Mucosa of rectum (tissue), 2 donors: ENCODE measurements around the gene DDX3X.

ENCODE experiments used
- H3K27ac ChIP-seq, 2 donors: one replicate each; pipeline ENCODE4 v1.7.0; 2013; ENCODE audit warnings: inconsistent platforms in 2 of 2, low read depth in 2 of 2, low read length in 2 of 2
- H3K27me3 ChIP-seq, 2 donors: one replicate each; pipeline ENCODE4 v1.7.0; 2013; ENCODE audit warnings: low read length in 2 of 2; ENCODE audit not compliant: control insufficient read depth in 2 of 2, insufficient read depth in 2 of 2
- H3K36me3 ChIP-seq, 2 donors: one replicate each; pipeline ENCODE4 v1.7.0; 2013; ENCODE audit warnings: low read length in 2 of 2; ENCODE audit not compliant: control insufficient read depth in 2 of 2, insufficient read depth in 2 of 2
- H3K4me1 ChIP-seq, 2 donors: one replicate each; pipeline ENCODE4 v1.7.0; 2013; ENCODE audit warnings: low read length in 2 of 2, mild to moderate bottlenecking in 1 of 2; ENCODE audit not compliant: control insufficient read depth in 2 of 2, insufficient read depth in 2 of 2
- H3K4me3 ChIP-seq, 2 donors: one replicate each; pipeline ENCODE4 v1.7.0; 2013; ENCODE audit warnings: low read length in 2 of 2
- H3K9ac ChIP-seq, 2 donors: one replicate each; pipeline ENCODE4 v1.7.0; 2013; ENCODE audit warnings: low read length in 2 of 2, low read depth in 1 of 2, mild to moderate bottlenecking in 1 of 2
- H3K9me3 ChIP-seq, 2 donors: one replicate each; pipeline ENCODE4 v1.7.0; 2013; ENCODE audit warnings: low read length in 2 of 2; ENCODE audit not compliant: control insufficient read depth in 2 of 2
- donor health status: healthy.
- donor health status: Normal muscosa, but diverticular disease.

The DDX3X gene

DNA sequence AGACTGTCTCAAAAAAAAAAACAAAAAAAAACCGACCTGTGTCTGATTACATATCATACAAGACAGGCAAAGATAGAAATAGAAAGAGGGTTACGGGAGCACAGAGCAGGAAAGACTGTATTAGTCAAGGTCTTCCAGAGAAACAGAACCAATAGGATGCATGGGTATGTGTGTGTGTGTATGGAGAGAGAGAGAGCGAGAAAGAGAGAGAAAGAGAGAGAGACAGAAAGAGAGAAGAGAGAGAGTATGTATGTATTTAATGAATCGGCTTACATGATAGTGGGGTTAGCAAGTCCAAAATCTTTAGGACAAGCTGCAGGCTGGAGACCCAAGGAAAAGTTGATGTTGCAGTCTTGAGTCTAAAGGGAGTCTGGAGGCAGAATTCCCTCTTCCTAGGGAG, 7.5 kb upstream of the DDX3X start:
- no peaks in the 10 kb centered on the region for H3K9me3 ChIP-seq
- no peak overlapping the region for H3K9ac ChIP-seq
- no peak overlapping the region for H3K27ac ChIP-seq
- H3K36me3 ChIP-seq = no peaks in the 10 kb centered on the region
- H3K27me3 ChIP-seq = peaks cover 0 to 5% of the 10 kb centered on the region in 2 donors
- no peak overlapping the region for H3K4me3 ChIP-seq
- peaks cover 0 to 4% of the 10 kb centered on the region in 2 donors for H3K4me1 ChIP-seq

DNA sequence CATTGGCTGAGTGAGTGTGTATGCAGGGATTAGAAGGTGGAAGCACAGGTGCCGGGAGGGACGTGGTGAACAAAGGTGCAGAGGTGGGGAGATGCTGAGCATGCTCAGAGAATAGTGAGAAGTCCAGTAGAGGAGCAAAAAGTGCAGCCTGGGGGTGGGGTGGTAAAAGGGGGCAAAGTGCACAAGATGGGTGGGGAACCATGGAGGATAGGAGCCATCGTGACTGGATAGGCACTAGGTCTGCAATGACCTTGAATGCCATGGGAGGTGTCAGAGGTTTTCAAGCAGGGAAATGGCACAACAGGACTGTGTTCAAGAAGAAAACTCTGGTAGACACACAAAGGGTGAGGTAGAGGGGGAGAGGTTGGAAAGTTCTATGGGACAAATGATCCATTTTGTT, 6.6 kb upstream of the DDX3X start:
- Histone ChIP-seq H3K36me3 (no peaks in the 10 kb centered on the region), H3K4me1 (peaks cover 3 to 4% of the 10 kb centered on the region in 2 donors), H3K4me3 (no peak overlapping the region), H3K9me3 (no peaks in the 10 kb centered on the region), H3K27me3 (peaks cover 0 to 5% of the 10 kb centered on the region in 2 donors), H3K27ac (no peak overlapping the region), H3K9ac (no peak overlapping the region)

DNA sequence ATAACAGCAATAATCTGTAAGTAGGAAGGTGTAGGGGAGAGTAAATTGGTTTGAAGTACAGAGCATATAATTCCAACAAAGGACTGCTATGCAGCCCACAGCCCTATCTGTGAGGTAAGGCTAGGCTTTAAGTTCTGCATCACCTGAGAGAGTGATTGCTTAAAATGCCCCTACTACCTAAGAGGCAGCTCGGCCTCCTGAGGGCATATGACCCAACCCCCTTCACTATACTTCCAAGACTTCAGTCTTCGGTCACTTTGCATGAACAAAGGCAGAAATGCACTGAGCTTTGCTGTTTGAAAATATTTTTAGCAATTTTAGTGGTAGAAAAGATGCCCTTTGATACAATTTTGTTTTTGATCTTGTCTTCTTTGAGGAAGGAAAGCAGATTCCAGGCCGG, 4.9 kb upstream of the DDX3X start:
- peaks cover 4 to 9% of the 10 kb centered on the region in 2 donors for H3K4me1 ChIP-seq
- peaks cover 0 to 5% of the 10 kb centered on the region in 2 donors for H3K27me3 ChIP-seq
- no peak overlapping the region for H3K9ac ChIP-seq
- no peaks in the 10 kb centered on the region for H3K9me3 ChIP-seq
- no peak overlapping the region for H3K4me3 ChIP-seq
- no peaks in the 10 kb centered on the region for H3K36me3 ChIP-seq
- H3K27ac ChIP-seq = no peak overlapping the region

DNA sequence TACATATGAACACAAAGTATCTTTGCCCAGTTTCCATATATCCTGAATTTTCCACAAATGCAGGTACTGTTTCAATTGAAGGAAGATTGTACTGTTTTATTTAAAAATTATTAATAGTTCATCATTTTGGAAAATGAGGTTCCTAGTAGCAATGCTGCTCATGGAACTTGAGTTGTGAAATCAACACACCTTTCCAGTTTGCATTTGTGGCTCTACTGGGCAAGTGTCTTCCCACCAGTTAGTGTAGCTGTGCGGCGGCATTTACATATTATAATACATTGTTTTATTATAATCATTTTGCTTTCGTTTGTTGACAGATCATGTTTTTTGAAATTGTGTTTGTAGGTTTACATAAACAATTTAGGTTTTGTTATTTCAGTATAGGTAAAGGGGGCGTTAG, 2.0 kb upstream of the DDX3X start:
- Histone ChIP-seq H3K9me3 (no peaks in the 10 kb centered on the region), H3K27ac (peak overlapping the region; percentile 99 to 100), H3K4me1 (peaks cover 15 to 17% of the 10 kb centered on the region in 2 donors), H3K9ac (peak overlapping the region; percentile 66 to 100), H3K36me3 (no peaks in the 10 kb centered on the region), H3K27me3 (peaks cover 0 to 2% of the 10 kb centered on the region in 2 donors), H3K4me3 (peak overlapping the region; percentile 94 to 95)

DNA sequence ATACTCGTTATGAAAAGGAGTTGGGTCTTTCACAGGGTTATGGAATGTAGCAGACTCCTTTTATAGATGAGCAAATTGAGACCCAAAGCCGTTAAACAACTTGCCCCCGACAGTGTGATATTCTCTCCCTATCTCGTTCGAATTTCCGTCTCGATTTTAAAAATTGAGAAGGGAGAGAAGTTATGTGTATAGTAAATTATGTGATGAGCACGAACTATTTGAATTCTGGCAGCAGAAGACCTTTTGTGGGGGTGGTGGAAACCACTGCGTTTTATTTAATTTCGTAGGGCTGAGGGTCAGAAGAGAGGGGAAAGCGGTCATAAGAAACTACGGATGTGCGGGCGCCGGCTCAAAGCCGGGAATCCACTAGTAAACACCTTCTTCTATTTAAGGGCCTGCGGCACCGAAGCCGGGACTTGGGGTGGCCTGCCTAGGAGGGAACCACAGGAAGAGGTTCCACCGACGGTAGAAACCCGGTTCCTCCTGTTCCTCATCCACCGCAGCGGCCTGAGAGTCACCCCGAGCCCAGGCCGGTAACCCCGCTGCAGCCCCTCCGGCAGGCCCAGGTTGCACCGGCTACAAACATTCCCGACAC, 1.5 kb upstream of the DDX3X start:
- Histone ChIP-seq H3K9me3 (no peaks in the 10 kb centered on the region), H3K27me3 (peaks cover 0 to under 1% of the 10 kb centered on the region in 2 donors), H3K4me1 (peaks cover 18% of the 10 kb centered on the region in 2 donors), H3K4me3 (peak overlapping the region; percentile 94 to 95), H3K9ac (peak overlapping the region; percentile 79 to 100), H3K27ac (peak overlapping the region; percentile 99 to 100), H3K36me3 (no peaks in the 10 kb centered on the region)

DNA sequence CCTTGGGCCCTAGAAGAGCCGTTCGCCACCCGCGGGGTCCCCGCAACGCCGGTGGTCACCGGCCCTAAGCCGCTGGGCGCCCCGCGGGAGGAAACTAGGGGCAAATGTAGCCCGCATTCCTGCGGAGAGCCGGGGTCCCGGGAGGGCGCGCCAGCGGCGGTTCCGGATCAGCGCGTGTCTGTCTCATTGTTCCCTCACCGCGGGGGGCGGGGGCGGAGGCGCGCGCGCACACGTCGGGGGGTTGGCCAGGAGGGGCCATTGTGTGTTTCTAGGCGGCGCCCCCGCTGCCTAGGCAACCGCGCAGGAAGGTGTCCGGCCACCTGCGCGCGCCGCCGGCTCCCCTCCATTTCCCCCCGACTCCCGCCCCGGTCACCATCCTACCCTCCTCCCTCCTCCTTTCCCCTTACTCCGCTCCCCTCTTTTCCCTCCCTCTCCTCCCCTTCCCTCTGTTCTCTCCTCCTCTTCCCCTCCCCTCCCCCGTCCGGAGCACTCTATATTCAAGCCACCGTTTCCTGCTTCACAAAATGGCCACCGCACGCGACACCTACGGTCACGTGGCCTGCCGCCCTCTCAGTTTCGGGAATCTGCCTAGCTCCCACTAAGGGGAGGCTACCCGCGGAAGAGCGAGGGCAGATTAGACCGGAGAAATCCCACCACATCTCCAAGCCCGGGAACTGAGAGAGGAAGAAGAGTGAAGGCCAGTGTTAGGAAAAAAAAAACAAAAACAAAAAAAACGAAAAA, 789 bp upstream of the DDX3X start:
- Histone ChIP-seq H3K4me1 (peaks cover 20 to 25% of the 10 kb centered on the region in 2 donors), H3K27ac (peak overlapping the region; percentile 99 to 100), H3K9me3 (no peaks in the 10 kb centered on the region), H3K27me3 (no peaks in the 10 kb centered on the region), H3K4me3 (peak overlapping the region; percentile 94 to 95), H3K9ac (peak overlapping the region; percentile 98 to 100), H3K36me3 (no peaks in the 10 kb centered on the region)

DNA sequence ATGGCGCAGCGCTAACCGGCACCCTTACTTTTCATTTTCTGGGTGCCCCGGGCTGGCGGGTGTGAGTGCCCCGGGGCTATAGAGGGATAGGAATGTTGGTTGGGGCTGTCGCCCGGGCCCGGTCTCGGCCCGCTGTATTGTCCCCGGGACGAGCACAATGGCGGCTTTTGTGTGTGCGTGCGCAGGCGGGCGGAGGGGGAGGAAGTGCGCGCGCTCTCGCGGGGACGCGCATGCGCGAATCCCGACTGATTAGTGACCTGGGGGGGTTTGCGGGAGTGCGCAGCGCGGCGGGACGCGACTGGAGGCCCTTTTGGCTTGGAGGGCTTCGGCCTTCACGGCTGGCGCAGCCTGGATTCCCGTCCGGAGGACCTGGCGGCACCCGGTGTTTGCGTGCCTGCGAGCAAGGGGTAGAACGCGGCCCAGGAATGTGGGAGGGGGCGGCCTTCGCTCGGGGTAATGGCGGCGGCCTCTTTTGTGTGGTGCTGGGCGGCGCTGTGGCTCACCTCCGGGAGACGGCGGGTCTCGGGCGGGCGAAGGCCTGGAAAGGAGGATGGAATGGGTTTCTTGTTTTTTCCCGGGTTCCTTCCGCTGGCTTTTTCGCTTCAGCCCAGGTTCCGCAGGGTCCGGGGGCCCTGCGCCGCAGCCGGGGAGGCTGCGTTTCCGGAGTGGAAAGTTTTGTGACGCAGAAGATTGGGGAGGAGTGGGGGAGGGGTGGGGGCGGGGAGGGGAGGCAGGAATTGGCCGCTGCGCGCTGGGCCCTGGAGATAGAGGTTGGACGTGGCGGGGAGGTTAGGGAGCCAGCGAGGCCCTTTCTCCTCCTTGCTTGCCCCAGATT, 618 bp downstream of the DDX3X start:
- Histone ChIP-seq H3K9ac (peak overlapping the region; percentile 98 to 100), H3K36me3 (peaks cover 6 to 11% of the 10 kb centered on the region in 2 donors), H3K27ac (peak overlapping the region; percentile 99 to 100), H3K27me3 (no peaks in the 10 kb centered on the region), H3K4me1 (peaks cover 20 to 26% of the 10 kb centered on the region in 2 donors), H3K9me3 (no peaks in the 10 kb centered on the region), H3K4me3 (peak overlapping the region; percentile 94 to 95)

DNA sequence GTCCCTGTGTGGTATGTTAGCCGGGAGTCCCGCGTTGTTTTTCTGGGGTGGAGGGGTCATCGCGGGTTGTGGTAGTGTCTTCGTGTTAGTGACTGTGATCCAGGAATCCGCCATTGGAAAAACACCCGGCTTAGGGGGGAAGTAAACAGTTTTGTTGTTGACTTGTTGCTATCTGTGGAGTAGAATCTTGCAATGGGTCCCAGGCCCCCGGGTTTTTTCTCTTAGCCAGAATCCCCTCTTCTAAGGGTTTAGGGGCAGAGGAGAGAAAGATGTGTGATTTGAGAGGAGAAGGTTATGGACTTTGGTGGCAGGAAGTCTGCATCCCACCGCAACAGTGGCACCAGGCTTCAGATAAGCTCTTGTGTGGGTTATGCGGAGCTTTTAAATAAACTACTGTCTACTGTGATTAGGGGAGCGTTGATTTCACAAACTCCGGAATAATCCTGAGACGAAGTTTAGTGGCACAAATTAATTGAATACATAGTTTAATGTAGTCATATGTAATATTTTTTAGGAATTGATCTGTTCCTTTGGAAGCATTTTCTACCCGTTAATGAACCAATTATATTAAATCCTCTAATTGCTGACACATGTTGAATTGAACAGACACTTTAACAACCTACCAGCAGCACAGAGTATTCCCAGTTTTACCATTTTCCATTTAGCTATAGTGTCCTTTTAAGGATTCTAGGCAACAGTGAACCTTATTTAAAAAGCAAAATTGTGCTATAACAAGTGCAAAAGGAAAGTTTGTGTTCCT, 1.4 kb downstream of the DDX3X start:
- H3K27ac ChIP-seq = peak overlapping the region; percentile 99 to 100
- H3K27me3 ChIP-seq = no peaks in the 10 kb centered on the region
- peaks cover 20 to 26% of the 10 kb centered on the region in 2 donors for H3K4me1 ChIP-seq
- no peaks in the 10 kb centered on the region for H3K9me3 ChIP-seq
- H3K36me3 ChIP-seq = peaks cover 10 to 12% of the 10 kb centered on the region in 2 donors
- H3K9ac ChIP-seq = peak overlapping the region; percentile 98 to 100
- H3K4me3 ChIP-seq = peak overlapping the region; percentile 94 to 95

DNA sequence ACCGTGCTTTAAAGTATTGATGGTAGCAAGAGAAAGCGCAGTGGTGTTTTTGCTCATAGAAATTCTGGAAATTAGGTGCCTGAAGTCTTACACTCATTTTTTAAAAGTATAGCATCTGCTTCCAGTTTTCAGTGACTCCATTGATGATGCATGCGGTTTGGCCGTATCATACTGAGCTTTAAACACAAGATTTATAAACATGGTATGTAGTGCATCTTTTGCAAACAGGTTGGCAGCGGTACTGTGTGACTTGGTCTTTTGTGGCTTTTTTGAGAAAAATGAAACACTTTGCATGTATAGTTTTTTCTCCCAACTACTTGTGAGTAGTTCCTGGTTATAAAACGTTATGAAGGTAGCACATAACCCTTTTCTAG, 2.0 kb downstream of the DDX3X start:
- H3K9ac ChIP-seq = peak overlapping the region; percentile 98 to 100
- H3K27ac ChIP-seq = peak overlapping the region; percentile 99 to 100
- H3K27me3 ChIP-seq = no peaks in the 10 kb centered on the region
- H3K36me3 ChIP-seq = peaks cover 14 to 18% of the 10 kb centered on the region in 2 donors
- H3K4me1 ChIP-seq = peaks cover 17 to 26% of the 10 kb centered on the region in 2 donors
- H3K4me3 ChIP-seq = peak overlapping the region; percentile 94 to 95
- no peaks in the 10 kb centered on the region for H3K9me3 ChIP-seq
